ELF-1 (cell line): ENCODE results near the gene NFAT5.
"Not testable (repeated sequence)": the region's sequence is repeated elsewhere in the genome, so short reads cannot be mapped to it uniquely, and the experiment has no call there.

Source experiments
- DNase-seq: peaks from one replicate; pipeline ENCODE4 v3.0.0-alpha.2; 2016; ENCODE audit warnings: low read depth, low spot score

Gene NFAT5

GRCh38 chr16:69595127-69596036 lies 29.6 kb downstream of the NFAT5 start:
- DNase-seq: no peak

GRCh38 chr16:69596801-69597200 lies 31.0 kb downstream of the NFAT5 start:
- no peak for DNase-seq

GRCh38 chr16:69598045-69598444 lies 32.3 kb downstream of the NFAT5 start:
- no peak for DNase-seq

GRCh38 chr16:69599731-69600130 lies 34.0 kb downstream of the NFAT5 start:
- no peak for DNase-seq

- no peak for DNase-seq
Measured at GRCh38 chr16:69600202-69600601, 34.4 kb downstream of the NFAT5 start.

GRCh38 chr16:69601250-69601649 lies 35.5 kb downstream of the NFAT5 start:
- no peak for DNase-seq

GRCh38 chr16:69606985-69607384 lies 41.2 kb downstream of the NFAT5 start:
- no peak for DNase-seq

GRCh38 chr16:69607674-69608073 lies 41.9 kb downstream of the NFAT5 start:
- no peak for DNase-seq

GRCh38 chr16:69610356-69610755 lies 44.6 kb downstream of the NFAT5 start:
- no peak for DNase-seq

GRCh38 chr16:69611103-69611640 lies 45.4 kb downstream of the NFAT5 start:
- DNase-seq: no peak

GRCh38 chr16:69613378-69614154 lies 47.8 kb downstream of the NFAT5 start:
- no peak for DNase-seq

- no peak for DNase-seq
Measured at GRCh38 chr16:69615528-69615927, 49.8 kb downstream of the NFAT5 start.

GRCh38 chr16:69616082-69616481 lies 50.3 kb downstream of the NFAT5 start:
- DNase-seq: no peak

GRCh38 chr16:69618307-69618706 lies 52.5 kb downstream of the NFAT5 start:
- DNase-seq: no peak

GRCh38 chr16:69618721-69619120 lies 53.0 kb downstream of the NFAT5 start:
- DNase-seq: no peak

GRCh38 chr16:69619514-69619913 lies 53.7 kb downstream of the NFAT5 start:
- DNase-seq: no peak

GRCh38 chr16:69620573-69620972 lies 54.8 kb downstream of the NFAT5 start:
- DNase-seq: no peak

GRCh38 chr16:69621225-69621624 lies 55.5 kb downstream of the NFAT5 start:
- no peak for DNase-seq

GRCh38 chr16:69626256-69626655 lies 60.5 kb downstream of the NFAT5 start:
- DNase-seq: no peak

- no peak for DNase-seq
Measured at GRCh38 chr16:69632828-69633227, 67.1 kb downstream of the NFAT5 start.

GRCh38 chr16:69633375-69633774 lies 67.6 kb downstream of the NFAT5 start:
- DNase-seq: no peak

- not testable (repeated sequence) for DNase-seq
Measured at GRCh38 chr16:69636563-69637146, 70.9 kb downstream of the NFAT5 start.
